Neural cell (in vitro differentiated cells): ENCODE measurements around the gene REXO1.

Source experiments
- CTCF ChIP-seq: fragments of 450-650 bp; IDR thresholded peaks from 2 replicates; pipeline ENCODE4 v1.5.1; 2014; ENCODE audit warnings: antibody characterized with exemption, mild to moderate bottlenecking, moderate library complexity; ENCODE audit not compliant: poor library complexity, severe bottlenecking
- EP300 ChIP-seq: fragments of 450-650 bp; conservative IDR thresholded peaks from 2 replicates; pipeline ENCODE4 v1.6.1; 2014; ENCODE audit warnings: antibody characterized with exemption, mild to moderate bottlenecking, moderate library complexity; ENCODE audit not compliant: poor library complexity, severe bottlenecking
- EZH2 ChIP-seq: fragments of 200-600, 300-800 bp; shearing (Covaris generic), sonication (generic); IDR thresholded peaks from 2 replicates; pipeline ENCODE4 v1.6.1; 2014; ENCODE audit warnings: antibody characterized with exemption, low read length, borderline replicate concordance, mild to moderate bottlenecking; ENCODE audit not compliant: insufficient read depth, poor library complexity, severe bottlenecking
- POLR2AphosphoS5 ChIP-seq: IDR thresholded peaks from 2 replicates; pipeline ENCODE4 v1.6.1; 2012
- TAF1 ChIP-seq: IDR thresholded peaks from 2 replicates; pipeline ENCODE4 v1.6.1; 2012; ENCODE audit warnings: low read depth

- TF ChIP-seq POLR2AphosphoS5 (no peak), CTCF (no peak), EZH2 (no peak), EP300 (no peak), TAF1 (no peak)
Measured at GRCh38 chr19:1782521-1782920, 65.8 kb downstream of the REXO1 start.
